Upper lobe of left lung (tissue), 4 donors: ENCODE results near the gene SSX7.
"Not testable (repeated sequence)": the region's sequence is repeated elsewhere in the genome, so short reads cannot be mapped to it uniquely, and the experiment has no call there.

Source experiments
- POLR2A ChIP-seq, 4 donors: fragments of 450-650 bp; IDR thresholded peaks; one replicate each; pipeline ENCODE4 v1.5.1; 2016 to 2017; ENCODE audit warnings: antibody characterized with exemption in 4 of 4, mild to moderate bottlenecking in 2 of 4
- TF ChIP-seq, protein P1 (sequence below), 6 experiments: fragments of 450-650 bp in 4 of 6; fragments of 200-600 bp in 2 of 6; sonication (generic) in 2 of 6; IDR thresholded peaks; one replicate each; pipeline ENCODE4 v1.5.1; 2016 to 2019; ENCODE audit warnings: antibody characterized with exemption in 6 of 6

DNA sequence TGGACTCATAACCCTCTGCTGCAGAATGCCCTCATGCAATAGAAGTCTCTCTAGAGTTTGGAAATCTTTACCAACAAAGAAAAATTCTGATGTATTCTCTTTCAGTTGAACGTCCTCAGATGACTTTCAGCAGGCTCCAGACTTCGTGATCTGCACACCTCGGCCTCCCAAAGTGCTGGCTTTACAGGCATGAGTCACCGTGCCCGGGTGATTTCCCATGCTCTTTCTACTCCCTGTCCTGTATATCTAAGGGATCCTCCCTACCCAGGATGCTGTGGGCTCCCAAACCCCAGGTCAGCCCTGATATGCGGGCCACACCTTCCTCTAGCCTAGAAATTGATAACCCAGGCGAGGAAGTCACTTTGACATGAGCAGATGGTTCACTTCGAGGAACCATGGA is 51.5 kb downstream of the SSX7 start:
- TF ChIP-seq, protein P1, sequence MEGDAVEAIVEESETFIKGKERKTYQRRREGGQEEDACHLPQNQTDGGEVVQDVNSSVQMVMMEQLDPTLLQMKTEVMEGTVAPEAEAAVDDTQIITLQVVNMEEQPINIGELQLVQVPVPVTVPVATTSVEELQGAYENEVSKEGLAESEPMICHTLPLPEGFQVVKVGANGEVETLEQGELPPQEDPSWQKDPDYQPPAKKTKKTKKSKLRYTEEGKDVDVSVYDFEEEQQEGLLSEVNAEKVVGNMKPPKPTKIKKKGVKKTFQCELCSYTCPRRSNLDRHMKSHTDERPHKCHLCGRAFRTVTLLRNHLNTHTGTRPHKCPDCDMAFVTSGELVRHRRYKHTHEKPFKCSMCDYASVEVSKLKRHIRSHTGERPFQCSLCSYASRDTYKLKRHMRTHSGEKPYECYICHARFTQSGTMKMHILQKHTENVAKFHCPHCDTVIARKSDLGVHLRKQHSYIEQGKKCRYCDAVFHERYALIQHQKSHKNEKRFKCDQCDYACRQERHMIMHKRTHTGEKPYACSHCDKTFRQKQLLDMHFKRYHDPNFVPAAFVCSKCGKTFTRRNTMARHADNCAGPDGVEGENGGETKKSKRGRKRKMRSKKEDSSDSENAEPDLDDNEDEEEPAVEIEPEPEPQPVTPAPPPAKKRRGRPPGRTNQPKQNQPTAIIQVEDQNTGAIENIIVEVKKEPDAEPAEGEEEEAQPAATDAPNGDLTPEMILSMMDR (IDR thresholded peaks at IDR 0.05) = not testable (repeated sequence)
- not testable (repeated sequence) for TF ChIP-seq POLR2A (IDR thresholded peaks at IDR 0.05)
